ENCODE results near the gene OR7G2.

- TF ChIP-seq CTCF (IDR thresholded peaks at IDR 0.05; ENCODE audit: low read depth, low read length) (no peak), EZH2phosphoT487 (IDR thresholded peaks at IDR 0.05; ENCODE audit: low read depth) (no peak)
These were observed 9.3 kb upstream of the OR7G2 start for GRCh38 chr19:9116547-9116946.

Measured in OCI-LY3 (cell line).